GM18907 (cell line): Measurements from ENCODE around the gene VILL.

Source experiments
- ATAC-seq: cut with Tn5 transposase; IDR thresholded peaks from one replicate; pipeline ENCODE4 v1.9.1; 2021; ENCODE audit warnings: mild to moderate bottlenecking, moderate library complexity; ENCODE audit not compliant: unreplicated experiment

Gene VILL

DNA sequence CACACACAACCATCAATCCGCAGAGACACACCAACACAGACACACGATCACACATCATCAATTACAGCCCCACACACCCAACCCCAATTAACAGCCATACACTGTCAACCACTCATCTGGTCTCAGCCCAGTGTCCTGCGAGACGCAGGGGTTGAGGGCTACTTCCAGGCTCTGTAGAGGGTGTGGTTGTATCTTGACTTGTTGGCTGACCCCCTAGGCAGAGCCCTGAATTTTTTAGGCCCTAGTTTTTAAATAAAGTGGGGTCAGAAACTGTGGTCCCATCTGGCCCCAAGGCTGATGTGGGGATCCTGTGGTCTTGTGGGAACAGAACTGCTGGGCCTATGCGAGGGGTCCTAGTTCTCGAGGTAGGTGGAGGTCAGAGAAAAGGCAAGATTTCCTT, 9.2 kb downstream of the VILL start:
- no peak for ATAC-seq

- no peak for ATAC-seq
These were observed 9.8 kb downstream of the VILL start for GRCh38 chr3:38000242-38000916.

DNA sequence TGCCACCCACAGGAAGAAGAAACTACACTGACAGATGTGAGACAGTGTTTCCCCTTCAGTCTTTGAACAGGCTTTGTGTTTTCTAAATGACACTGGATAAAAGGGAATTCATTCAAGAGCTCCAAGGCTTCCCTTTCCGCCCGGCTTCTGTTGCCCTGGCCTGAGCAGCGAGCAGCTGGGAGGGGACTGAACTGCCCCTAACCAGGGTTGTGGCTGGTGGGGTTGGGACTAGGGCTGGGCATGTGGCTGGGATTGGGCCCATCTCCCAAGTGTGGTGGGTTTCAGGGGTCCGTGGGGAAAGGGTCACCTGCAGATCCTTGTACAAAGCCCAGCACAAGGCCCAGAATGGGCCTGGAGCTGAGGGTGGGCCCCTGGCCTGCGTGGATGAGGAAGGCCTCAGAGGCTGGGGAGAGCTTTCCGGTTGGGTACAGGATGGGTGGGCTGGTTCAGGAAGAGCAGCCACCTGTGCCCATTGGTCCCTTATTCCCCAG, 10.4 kb downstream of the VILL start:
- no peak for ATAC-seq

DNA sequence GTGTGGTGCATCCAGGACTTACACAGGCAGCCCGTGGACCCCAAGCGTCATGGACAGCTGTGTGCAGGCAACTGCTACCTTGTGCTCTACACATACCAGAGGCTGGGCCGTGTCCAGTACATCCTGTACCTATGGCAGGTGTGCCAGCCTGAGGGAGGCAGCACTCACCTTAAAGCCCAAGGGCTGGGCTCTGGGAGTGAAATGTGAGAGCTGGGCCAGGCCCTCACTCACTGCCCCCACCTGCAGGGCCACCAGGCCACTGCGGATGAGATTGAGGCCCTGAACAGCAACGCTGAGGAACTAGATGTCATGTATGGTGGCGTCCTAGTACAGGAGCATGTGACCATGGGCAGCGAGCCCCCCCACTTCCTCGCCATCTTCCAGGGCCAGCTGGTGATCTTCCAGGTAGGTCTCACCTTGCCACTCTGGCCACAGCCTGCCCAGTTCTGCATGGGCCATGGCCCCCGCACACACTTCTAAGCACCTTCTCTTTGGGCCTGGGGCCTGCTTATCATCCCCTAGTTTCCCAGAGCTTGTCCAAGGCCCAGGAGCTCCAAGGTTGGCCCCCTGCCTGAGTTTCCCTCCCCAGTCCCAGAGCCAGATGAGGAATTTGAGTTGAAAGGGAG, 11.0 kb downstream of the VILL start:
- no peak for ATAC-seq

DNA sequence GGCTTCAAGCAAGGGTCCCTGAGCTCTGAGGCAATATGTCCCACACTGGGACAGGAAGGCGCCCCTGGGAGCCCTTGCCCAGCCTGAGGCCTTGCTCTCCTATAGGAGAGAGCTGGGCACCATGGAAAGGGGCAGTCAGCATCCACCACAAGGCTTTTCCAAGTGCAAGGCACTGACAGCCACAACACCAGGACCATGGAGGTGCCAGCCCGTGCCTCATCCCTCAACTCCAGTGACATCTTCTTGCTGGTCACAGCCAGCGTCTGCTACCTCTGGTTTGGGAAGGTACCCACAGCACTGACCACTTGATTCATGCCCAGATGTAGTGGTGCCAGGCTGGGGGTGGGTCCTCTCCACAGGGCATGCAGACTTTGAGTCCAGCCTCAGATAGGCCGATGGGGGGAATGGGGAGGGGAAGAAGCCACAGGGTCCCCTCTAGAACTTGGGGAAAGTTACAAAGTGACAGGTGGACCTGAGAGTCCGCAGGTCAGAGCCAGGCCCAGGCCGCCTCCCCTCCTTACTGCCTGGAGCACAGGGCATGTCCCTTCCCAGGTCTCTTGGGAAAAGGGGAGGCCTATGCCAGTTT, 11.8 kb downstream of the VILL start:
- no peak for ATAC-seq

DNA sequence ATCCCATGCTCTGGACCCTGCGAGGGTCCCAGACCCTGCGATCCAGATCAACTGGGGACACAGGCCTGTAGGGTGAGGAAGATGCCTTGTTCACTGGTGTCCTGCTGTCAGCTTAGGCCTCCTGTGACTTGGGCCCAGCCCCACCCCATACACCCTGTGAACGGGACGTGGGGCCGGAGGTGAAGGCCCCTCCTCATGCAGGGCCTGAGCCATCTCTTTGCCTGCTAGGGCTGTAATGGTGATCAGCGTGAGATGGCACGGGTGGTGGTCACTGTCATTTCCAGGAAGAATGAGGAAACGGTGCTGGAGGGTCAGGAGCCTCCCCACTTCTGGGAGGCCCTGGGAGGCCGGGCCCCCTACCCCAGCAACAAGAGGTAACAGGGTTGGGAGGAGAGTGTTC, 12.4 kb downstream of the VILL start:
- ATAC-seq: no peak

DNA sequence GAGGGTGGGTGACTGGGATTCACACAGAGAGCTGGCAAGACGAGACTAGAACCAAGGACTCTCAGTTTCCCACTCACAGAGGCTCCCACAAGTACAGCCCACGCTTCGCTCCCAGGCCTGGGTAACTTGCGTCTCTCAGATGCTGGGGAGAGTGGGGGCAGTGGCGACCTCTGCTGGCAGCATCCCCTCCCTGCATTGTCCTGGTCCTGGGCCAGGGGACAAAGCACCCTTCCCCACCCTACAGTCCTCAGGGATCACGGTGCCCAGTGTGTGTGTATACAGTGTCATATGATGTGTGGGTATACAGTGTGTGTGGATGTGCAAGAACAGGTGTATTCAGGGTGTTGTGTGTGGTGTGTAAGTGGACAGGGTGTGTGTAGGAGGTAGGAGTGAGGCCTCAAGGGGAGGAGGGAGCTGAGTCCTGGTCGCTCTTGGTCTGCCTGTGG, 12.8 kb downstream of the VILL start:
- ATAC-seq: no peak

DNA sequence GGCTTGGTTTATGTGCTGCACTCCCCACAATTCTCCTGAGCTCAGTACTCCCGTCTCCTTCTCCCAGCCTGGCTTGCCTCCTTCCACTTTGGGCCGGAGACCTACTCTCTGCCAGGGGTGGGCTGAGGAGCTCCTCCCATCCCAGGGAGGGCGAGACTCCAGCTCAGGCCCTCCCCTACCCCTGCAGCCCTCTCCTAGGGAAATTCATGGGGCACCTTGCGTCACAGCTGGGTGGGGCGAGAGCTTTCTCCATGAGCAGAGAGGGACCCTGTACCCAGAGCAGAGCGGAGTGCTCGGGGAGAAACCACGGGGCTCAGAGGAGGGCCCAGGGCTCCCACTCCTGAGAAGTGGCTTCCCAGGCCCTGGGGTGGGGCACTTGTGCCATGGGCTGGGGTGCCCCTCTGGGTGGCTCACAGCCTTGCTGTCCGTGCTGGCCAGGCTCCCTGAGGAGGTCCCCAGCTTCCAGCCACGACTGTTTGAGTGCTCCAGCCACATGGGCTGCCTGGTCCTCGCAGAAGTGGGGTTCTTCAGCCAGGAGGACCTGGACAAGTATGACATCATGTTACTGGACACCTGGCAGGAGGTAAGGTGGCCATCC, 13.3 kb downstream of the VILL start:
- no peak for ATAC-seq

DNA sequence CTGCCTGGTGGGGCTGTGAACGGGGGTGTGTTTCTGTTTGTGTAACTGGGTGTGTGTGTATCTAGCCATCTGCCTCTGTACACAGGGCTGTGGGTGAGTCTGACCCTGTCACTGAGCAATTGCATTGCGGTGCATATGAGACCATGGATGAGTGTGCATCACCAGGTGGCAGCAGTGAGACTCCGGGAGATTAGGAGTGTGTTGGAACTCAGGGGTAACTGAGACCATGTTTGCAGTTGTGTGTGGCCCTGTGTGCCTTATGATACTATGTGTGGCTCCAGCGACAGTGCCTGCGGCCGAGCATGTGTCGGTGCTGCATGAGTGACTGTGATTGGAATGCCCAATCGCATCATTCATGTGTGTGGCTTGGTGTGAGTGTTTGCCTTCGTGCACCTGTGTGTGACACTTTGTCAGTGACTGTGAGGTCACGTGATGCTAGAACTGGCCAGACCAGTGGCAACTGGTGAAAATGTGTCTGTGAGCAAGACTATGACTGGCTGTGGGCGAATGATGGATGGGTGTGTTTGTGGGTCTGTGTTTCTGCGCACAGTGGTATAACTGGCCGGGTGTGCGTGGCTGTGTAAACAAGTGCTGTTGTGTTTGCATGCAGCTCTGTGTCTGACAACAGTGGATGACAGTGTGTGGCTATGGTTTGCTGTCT, 14.0 kb downstream of the VILL start:
- peak; percentile 48 for ATAC-seq

DNA sequence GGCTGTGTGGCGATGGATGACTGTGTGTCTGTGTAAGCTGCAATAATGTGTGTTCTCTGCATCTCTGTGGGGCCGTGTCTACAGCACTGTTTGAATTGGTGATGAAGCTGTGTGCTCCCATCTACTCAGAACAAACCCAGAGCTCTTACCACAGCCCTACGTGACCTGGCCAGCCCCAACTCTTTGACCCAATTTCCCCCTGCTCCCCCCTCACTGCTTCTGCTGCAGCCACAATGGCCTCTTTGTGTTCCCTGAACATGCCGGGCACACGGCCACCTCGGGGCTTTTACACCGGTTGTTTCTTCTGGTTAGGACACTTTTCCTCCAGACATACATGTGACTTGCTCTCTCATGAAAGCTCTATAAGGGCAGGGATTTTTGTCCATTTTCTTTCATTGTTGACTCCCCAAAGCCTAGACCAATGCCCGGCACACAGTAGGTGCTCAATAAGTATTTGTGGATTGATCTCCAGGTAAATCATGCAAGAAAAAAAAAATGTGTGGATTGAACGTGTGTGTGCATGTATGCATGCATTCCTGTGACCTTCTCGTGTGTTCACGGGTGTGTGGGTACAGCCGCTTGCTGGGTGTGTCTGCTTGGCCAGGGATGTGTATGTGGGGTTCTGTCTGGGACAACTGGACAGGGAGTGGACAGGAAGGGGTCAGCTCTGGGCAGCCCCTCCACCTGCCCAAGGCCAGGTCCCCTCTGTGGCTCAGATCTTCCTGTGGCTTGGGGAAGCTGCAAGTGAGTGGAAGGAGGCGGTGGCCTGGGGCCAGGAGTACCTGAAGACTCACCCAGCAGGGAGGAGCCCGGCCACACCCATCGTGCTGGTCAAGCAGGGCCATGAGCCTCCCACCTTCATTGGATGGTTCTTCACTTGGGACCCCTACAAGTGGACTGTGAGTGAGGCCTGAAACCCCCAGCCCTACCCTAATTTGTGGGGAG, 14.8 kb downstream of the VILL start:
- ATAC-seq: no peak

- no peak for ATAC-seq
These were observed 15.4 kb downstream of the VILL start for GRCh38 chr3:38006031-38006430.

- ATAC-seq: no peak
These were observed 15.9 kb downstream of the VILL start for GRCh38 chr3:38006445-38006995.

DNA sequence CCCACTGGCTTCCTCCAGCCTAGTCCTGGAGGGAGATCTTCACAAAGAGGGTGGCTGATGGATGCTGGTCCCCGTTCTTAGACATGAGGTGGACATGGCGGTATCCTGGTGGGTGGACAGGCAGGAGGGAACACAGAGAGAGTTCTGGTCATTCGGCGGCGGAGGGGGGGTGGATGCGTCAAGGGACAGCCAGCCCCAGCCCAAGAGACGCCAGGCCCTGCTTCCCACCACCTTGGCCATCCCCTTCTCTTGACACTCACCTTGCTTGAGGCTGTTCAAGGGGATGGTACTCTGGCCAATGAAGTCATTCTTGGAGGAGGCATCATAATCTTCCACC, 17.1 kb downstream of the VILL start:
- ATAC-seq: no peak

- ATAC-seq: no peak
These were observed 17.7 kb downstream of the VILL start for GRCh38 chr3:38008191-38008701.

DNA sequence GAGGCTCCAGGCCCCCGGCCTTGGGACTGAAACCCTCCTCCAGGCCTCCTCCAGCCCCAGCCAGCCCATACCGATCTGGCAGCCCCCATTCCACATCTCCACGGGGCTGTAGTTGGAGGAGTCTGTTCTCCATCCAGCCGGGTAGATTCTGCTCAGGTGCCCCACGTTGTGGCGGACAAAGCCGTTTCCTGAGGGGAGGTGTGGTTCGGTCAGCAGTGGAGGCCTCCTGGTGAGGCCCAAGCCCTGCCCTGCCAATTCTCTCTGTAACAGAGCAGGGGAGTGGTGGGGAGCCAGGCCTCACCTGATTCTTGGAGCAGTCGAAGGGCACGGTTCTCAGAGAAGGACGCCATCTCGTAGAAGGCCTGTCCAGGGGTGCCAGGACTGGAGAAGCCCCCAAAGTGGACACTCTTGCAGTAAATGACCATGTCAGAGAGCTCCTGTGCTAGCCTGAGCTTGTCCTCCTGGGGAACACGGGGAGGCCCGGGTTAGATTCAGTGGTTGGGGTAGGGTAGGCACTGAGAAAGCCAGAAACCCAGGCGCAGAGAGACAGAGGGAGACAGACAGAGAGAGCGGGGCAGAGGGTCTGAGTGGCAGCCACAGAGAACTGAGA, 18.5 kb downstream of the VILL start:
- ATAC-seq: no peak

- ATAC-seq: no peak
These were observed 19.4 kb downstream of the VILL start for GRCh38 chr3:38009807-38010591.

- ATAC-seq: no peak
These were observed 20.5 kb downstream of the VILL start for GRCh38 chr3:38011111-38011510.

DNA sequence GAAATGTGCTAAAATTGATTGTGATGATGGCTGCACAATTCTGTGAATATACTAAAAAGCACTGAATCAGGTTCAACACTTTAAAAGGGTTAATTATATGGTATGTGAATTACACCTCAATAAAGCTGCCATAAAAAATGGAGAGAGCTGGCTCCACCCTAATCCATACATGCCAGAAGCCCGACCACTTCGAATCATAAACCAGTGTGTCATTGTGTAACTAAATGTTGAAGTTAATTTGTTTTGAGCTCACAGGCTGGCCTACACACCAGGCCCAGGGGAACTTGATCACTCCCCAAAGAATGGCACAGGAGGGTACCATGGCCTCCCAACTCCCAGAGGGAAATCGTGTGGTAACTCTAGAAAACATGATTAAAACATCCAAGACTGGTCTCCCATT, 24.9 kb downstream of the VILL start:
- ATAC-seq: no peak

- ATAC-seq: no peak
These were observed 25.4 kb downstream of the VILL start for GRCh38 chr3:38015984-38016383.
